Liver (tissue), 3 donors: ENCODE data around the gene DBN1.

ENCODE experiments used
- CTCF ChIP-seq: fragments of 150-350 bp; IDR thresholded peaks from 2 replicates; pipeline ENCODE4 v1.5.1; 2017; ENCODE audit warnings: improper control_type of control experiment, low read depth, low read length; ENCODE audit not compliant: missing input control
- FOXA1 ChIP-seq: IDR thresholded peaks from 2 replicates; pipeline ENCODE4 v1.6.1; 2016; ENCODE audit warnings: antibody characterized with exemption
- FOXA2 ChIP-seq: IDR thresholded peaks from 2 replicates; pipeline ENCODE4 v1.6.1; 2016; ENCODE audit warnings: antibody characterized with exemption
- RAD21 ChIP-seq, 2 donors: IDR thresholded peaks; 2 replicates each; pipeline ENCODE4 v1.6.1; 2016; ENCODE audit warnings: antibody characterized with exemption in 2 of 2, mild to moderate bottlenecking in 2 of 2
- REST ChIP-seq: IDR thresholded peaks from 2 replicates; pipeline ENCODE4 v1.6.1; 2016; ENCODE audit warnings: antibody characterized with exemption, mild to moderate bottlenecking
- TAF1 ChIP-seq: conservative IDR thresholded peaks from 2 replicates; pipeline ENCODE4 v1.6.1; 2016; ENCODE audit warnings: antibody characterized with exemption, mild to moderate bottlenecking
- YY1 ChIP-seq: IDR thresholded peaks from 2 replicates; pipeline ENCODE4 v1.6.1; 2016; ENCODE audit warnings: antibody characterized with exemption, mild to moderate bottlenecking
- TF ChIP-seq, protein P1 (sequence below): IDR thresholded peaks from 2 replicates; pipeline ENCODE4 v1.6.1; 2016; ENCODE audit warnings: antibody characterized with exemption
- donor health status: healthy.
- donor health status: healthy.

DNA sequence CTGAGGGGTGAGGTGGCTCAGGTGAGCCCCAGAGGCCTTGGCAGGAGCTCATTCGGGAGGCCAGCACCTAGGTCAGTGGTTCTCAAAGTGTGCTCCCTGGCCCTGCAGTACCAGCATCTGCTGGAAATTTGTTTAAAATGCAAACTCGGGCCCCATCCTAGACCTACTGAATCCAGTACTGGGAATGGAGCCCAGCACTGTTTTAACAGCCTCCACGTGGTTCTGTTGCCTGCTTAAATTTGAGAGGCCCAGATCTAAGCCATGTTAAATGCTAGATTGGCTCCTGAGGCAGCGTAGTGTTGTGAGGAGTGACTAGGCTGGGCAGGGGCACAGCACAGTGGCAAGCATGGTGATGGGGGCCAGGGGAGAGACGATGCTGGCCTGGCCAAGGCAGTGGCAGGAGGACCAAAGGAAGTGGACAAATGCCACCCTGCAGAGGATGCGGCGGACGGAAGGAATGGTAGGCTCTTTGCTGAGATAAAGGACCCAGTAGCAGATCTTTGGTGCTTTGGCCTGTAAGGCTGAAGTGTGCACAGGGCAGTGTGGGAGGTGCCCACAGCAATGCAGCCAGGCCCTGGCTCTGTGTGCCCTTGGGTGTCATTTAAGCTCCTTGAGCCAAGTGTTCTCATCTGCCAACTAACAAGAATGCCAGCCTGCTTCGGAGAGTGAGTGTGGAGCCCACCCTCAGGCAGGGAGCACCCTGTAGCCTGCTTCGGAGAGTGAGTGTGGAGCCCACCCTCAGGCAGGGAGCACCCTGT is 22.6 kb downstream of the DBN1 start:
- TF ChIP-seq CTCF (no peak), TAF1 (no peak), FOXA2 (no peak), YY1 (no peak), RAD21 (IDR thresholded peaks at IDR 0.05) (no peak), REST (no peak), FOXA1 (no peak)
- TF ChIP-seq, protein P1, sequence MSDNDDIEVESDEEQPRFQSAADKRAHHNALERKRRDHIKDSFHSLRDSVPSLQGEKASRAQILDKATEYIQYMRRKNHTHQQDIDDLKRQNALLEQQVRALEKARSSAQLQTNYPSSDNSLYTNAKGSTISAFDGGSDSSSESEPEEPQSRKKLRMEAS = no peak
